IMR-90 (cell line): Measurements from ENCODE around the gene RCN2. TPM values are rescaled to one million over a fixed set of nuclear protein-coding genes. Genes with fewer than 3 reads are reported as not detected.

Experiments
- ATAC-seq: fragments of 200-7000 bp; cut with Tn5 transposase; 2 replicates; pipeline ENCODE4 v1.9.1; 2020; ENCODE audit warnings: low read depth, mild to moderate bottlenecking, moderate library complexity
- BruUV-seq: library from RNA; stranded (reverse); fragments of 400-500 nt; replicated peaks from 2 replicates; lab custom pipeline; 2021; lab: Mats Ljungman, UMichigan
- CTCF ChIA-PET: fragments of 300-600 bp; formaldehyde crosslinking; extraction: SDS; loops from one replicate; lab custom pipeline; 2021; ENCODE audit warnings: antibody characterized with exemption; lab: Yijun Ruan, JAX
- POLR2A ChIA-PET: fragments of 300-600 bp; sonication (Branson Sonifier 250); formaldehyde crosslinking; loops from one replicate; lab custom pipeline; 2022; ENCODE audit warnings: antibody characterized with exemption; ENCODE audit not compliant: unreplicated experiment; lab: Charles Lee
- DNase-seq: peaks from one replicate; pipeline ENCODE4 v3.0.0; 2013
- H2AFZ ChIP-seq: replicated peaks from 2 replicates; pipeline ENCODE3; 2013; ENCODE audit warnings: low read length, mild to moderate bottlenecking; ENCODE audit not compliant: poor library complexity
- H2AK5ac ChIP-seq: 2 replicates; pipeline ENCODE4 v1.6.1; 2013; ENCODE audit warnings: low read depth, low read length, inconsistent platforms
- H2AK9ac ChIP-seq: replicated peaks from 2 replicates; pipeline ENCODE3; 2013; ENCODE audit warnings: mild to moderate bottlenecking, low read depth, low read length, moderate library complexity; ENCODE audit not compliant: poor library complexity
- H2BK120ac ChIP-seq: 2 replicates; pipeline ENCODE4 v1.6.1; 2013; ENCODE audit warnings: low read depth, low read length, inconsistent platforms
- H2BK15ac ChIP-seq: 3 replicates; pipeline ENCODE4 v1.6.1; 2013; ENCODE audit warnings: low read depth, low read length, inconsistent platforms
- H2BK20ac ChIP-seq: 2 replicates; pipeline ENCODE4 v1.6.1; 2013; ENCODE audit warnings: low read depth, mild to moderate bottlenecking, inconsistent platforms, low read length, moderate library complexity
- H2BK5ac ChIP-seq: 2 replicates; pipeline ENCODE4 v1.6.1; 2013; ENCODE audit warnings: mild to moderate bottlenecking, low read depth, low read length, inconsistent platforms; ENCODE audit not compliant: poor library complexity, severe bottlenecking
- H3K14ac ChIP-seq: replicated peaks from 2 replicates; pipeline ENCODE4 v1.6.1; 2013; ENCODE audit warnings: low read depth, low read length, inconsistent platforms
- H3K18ac ChIP-seq: 2 replicates; pipeline ENCODE4 v1.6.1; 2013; ENCODE audit warnings: low read depth, low read length, control low read depth
- H3K23ac ChIP-seq: 2 replicates; pipeline ENCODE4 v1.6.1; 2013; ENCODE audit warnings: low read depth, low read length, inconsistent platforms
- H3K27ac ChIP-seq: 2 replicates; pipeline ENCODE4 v1.5.1; 2013; ENCODE audit warnings: mild to moderate bottlenecking, control low read depth, low read length; ENCODE audit not compliant: insufficient read depth
- H3K27me3 ChIP-seq: 2 replicates; pipeline ENCODE4 v1.6.1; 2013; ENCODE audit warnings: low read length; ENCODE audit not compliant: control insufficient read depth, insufficient read depth
- H3K36me3 ChIP-seq: 2 replicates; pipeline ENCODE4 v1.6.1; 2013; ENCODE audit warnings: low read length, mixed read lengths; ENCODE audit not compliant: control insufficient read depth, insufficient read depth
- H3K4ac ChIP-seq: 2 replicates; pipeline ENCODE4 v1.6.1; 2013; ENCODE audit warnings: low read depth, low read length, inconsistent platforms
- H3K4me1 ChIP-seq: 2 replicates; pipeline ENCODE4 v1.6.1; 2013; ENCODE audit warnings: low read length, mixed read lengths; ENCODE audit not compliant: control insufficient read depth, insufficient read depth
- H3K4me2 ChIP-seq: 2 replicates; pipeline ENCODE4 v1.6.1; 2013; ENCODE audit warnings: low read depth, mild to moderate bottlenecking, control low read depth, low read length, moderate library complexity
- H3K4me3 ChIP-seq: 2 replicates; pipeline ENCODE4 v1.5.1; 2013; ENCODE audit warnings: low read depth, mild to moderate bottlenecking, control low read depth, low read length, moderate library complexity; ENCODE audit not compliant: insufficient read depth
- H3K56ac ChIP-seq: 2 replicates; pipeline ENCODE4 v1.6.1; 2013; ENCODE audit warnings: low read length, inconsistent platforms; ENCODE audit not compliant: insufficient read depth; ENCODE audit errors: extremely low read depth
- H3K79me1 ChIP-seq, 2 experiments: 2 replicates each; pipeline ENCODE4 v1.6.1; 2013; ENCODE audit warnings: low read length in 2 of 2, inconsistent platforms in 1 of 2, low read depth in 1 of 2
- H3K9ac ChIP-seq: 2 replicates; pipeline ENCODE4 v1.6.1; 2013; ENCODE audit warnings: low read depth, low read length, control low read depth
- H3K9me1 ChIP-seq: 2 replicates; pipeline ENCODE4 v1.6.1; 2013; ENCODE audit warnings: low read length, inconsistent platforms; ENCODE audit not compliant: insufficient read depth
- H3K9me3 ChIP-seq: 2 replicates; pipeline ENCODE4 v1.6.1; 2013; ENCODE audit warnings: low read length; ENCODE audit not compliant: control insufficient read depth, insufficient read depth
- H4K20me1 ChIP-seq: 2 replicates; pipeline ENCODE4 v1.6.1; 2013; ENCODE audit warnings: low read length, inconsistent platforms; ENCODE audit not compliant: insufficient read depth
- H4K5ac ChIP-seq: 2 replicates; pipeline ENCODE4 v1.6.1; 2013; ENCODE audit warnings: mild to moderate bottlenecking, low read depth, low read length, control low read depth
- H4K8ac ChIP-seq, 2 experiments: 2 replicates each; pipeline ENCODE4 v1.6.1; 2013; ENCODE audit warnings: low read depth in 2 of 2, low read length in 2 of 2, control low read depth in 1 of 2, inconsistent platforms in 1 of 2
- H4K91ac ChIP-seq: 2 replicates; pipeline ENCODE4 v1.6.1; 2013; ENCODE audit warnings: low read depth, low read length, inconsistent platforms; ENCODE audit not compliant: insufficient read depth
- BHLHE40 ChIP-seq: fragments of 150-350 bp; IDR thresholded peaks from 2 replicates; pipeline ENCODE4 v1.6.1; 2016; ENCODE audit warnings: mild to moderate bottlenecking, low read depth, low read length
- CEBPB ChIP-seq: IDR thresholded peaks from 2 replicates; pipeline ENCODE4 v1.6.1; 2012; ENCODE audit warnings: low read depth, low read length, improper control_type of control experiment
- CHD1 ChIP-seq: IDR thresholded peaks from 2 replicates; pipeline ENCODE4 v1.6.1; 2012; ENCODE audit warnings: low read depth, low read length, improper control_type of control experiment
- FOS ChIP-seq: fragments of 150-350 bp; IDR thresholded peaks from 2 replicates; pipeline ENCODE4 v1.6.1; 2016; ENCODE audit warnings: low read depth, low read length
- MAFK ChIP-seq: IDR thresholded peaks from 2 replicates; pipeline ENCODE4 v1.6.1; 2012; ENCODE audit warnings: low read depth, low read length, improper control_type of control experiment
- MAZ ChIP-seq: IDR thresholded peaks from 2 replicates; pipeline ENCODE4 v1.6.1; 2012; ENCODE audit warnings: low read depth, mild to moderate bottlenecking, low read length, improper control_type of control experiment, moderate library complexity, borderline replicate concordance
- MXI1 ChIP-seq: IDR thresholded peaks from 2 replicates; pipeline ENCODE4 v1.6.1; 2012; ENCODE audit warnings: low read depth, mild to moderate bottlenecking, low read length, moderate library complexity, borderline replicate concordance
- NFE2L2 ChIP-seq: fragments of 150-350 bp; IDR thresholded peaks from 2 replicates; pipeline ENCODE4 v1.6.1; 2016; ENCODE audit warnings: low read depth, mild to moderate bottlenecking, low read length
- POLR2A ChIP-seq: IDR thresholded peaks from 2 replicates; pipeline ENCODE4 v1.6.1; 2012; ENCODE audit warnings: mild to moderate bottlenecking, low read depth, low read length
- RAD21 ChIP-seq: IDR thresholded peaks from 2 replicates; pipeline ENCODE4 v1.6.1; 2012; ENCODE audit warnings: low read length, improper control_type of control experiment
- RCOR1 ChIP-seq: IDR thresholded peaks from 2 replicates; pipeline ENCODE4 v1.6.1; 2012; ENCODE audit warnings: mild to moderate bottlenecking, low read length, improper control_type of control experiment; ENCODE audit not compliant: insufficient replicate concordance
- RFX5 ChIP-seq: IDR thresholded peaks from 2 replicates; pipeline ENCODE4 v1.8.0; 2012; ENCODE audit warnings: low read depth, mild to moderate bottlenecking, low read length, moderate library complexity
- SMC3 ChIP-seq: fragments of 150-350 bp; IDR thresholded peaks from 2 replicates; pipeline ENCODE4 v1.6.1; 2016; ENCODE audit warnings: low read depth, mild to moderate bottlenecking, antibody characterized with exemption, low read length, moderate library complexity
- WGBS, 2 experiments: methylation state at CpG; one replicate each; pipeline versions ENCODE4 v1.1.5 to v1.1.7; 2013; ENCODE audit warnings: missing lambda C conversion rate in 2 of 2; ENCODE audit not compliant: insufficient read length in 1 of 2; ENCODE audit errors: extremely low coverage in 2 of 2; 5-methylcytosine and 5-hydroxymethylcytosine counted together
- dilution Hi-C: fragments of 300-500 bp; cut with HindIII; formaldehyde crosslinking; loops from one replicate; pipeline ENCODE4 v1.14.3; 2018; ENCODE audit warnings: low sequenced_read_pairs; ENCODE audit not compliant: unreplicated experiment
- in situ Hi-C: fragments of 300-500 bp; cut with MboI; formaldehyde crosslinking; loops from 3 replicates; pipeline ENCODE4 v1.14.3; 2019; ENCODE audit warnings: low sequenced_read_pairs, inconsistent platforms, mixed read lengths
- intact Hi-C: fragments of 100-400 bp; cut with micrococcal nuclease; formaldehyde crosslinking; loops from 2 replicates; pipeline ENCODE4 v1.10.0; 2022
- polyA plus RNA-seq, 3 experiments: library from polyadenylated mRNA; depleted of rRNA; stranded (reverse); fragments of >200 nt; gene quantifications; 2 replicates each; pipeline ENCODE4 v1.2.3, GENCODE V29; 2012; ENCODE audit warnings: low replicate concordance in 1 of 3
- total RNA-seq: library from RNA; depleted of rRNA; stranded (reverse); fragments of >200 nt; gene quantifications from 2 replicates; pipeline ENCODE4 v1.2.3, GENCODE V29; 2012
- TF ChIP-seq, protein P1 (sequence below): fragments of 150-350 bp; IDR thresholded peaks from 2 replicates; pipeline ENCODE4 v1.6.1; 2017; ENCODE audit warnings: mild to moderate bottlenecking, antibody characterized with exemption, low read length, low read depth
- TF ChIP-seq, protein P2 (sequence below): conservative IDR thresholded peaks from 2 replicates; pipeline ENCODE4 v1.5.1; 2012; ENCODE audit warnings: mild to moderate bottlenecking, low read depth, low read length, improper control_type of control experiment
- TF ChIP-seq, protein P3 (sequence below): fragments of 150-350 bp; IDR thresholded peaks from 2 replicates; pipeline ENCODE4 v1.6.1; 2016; ENCODE audit warnings: low read depth, mild to moderate bottlenecking, low read length, moderate library complexity, borderline replicate concordance

The RCN2 gene
- total and polyA plus RNA-seq, 2 of the 4 experiments (the other 2 are of a cell fraction): 12.0 to 56.5 TPM

DNA sequence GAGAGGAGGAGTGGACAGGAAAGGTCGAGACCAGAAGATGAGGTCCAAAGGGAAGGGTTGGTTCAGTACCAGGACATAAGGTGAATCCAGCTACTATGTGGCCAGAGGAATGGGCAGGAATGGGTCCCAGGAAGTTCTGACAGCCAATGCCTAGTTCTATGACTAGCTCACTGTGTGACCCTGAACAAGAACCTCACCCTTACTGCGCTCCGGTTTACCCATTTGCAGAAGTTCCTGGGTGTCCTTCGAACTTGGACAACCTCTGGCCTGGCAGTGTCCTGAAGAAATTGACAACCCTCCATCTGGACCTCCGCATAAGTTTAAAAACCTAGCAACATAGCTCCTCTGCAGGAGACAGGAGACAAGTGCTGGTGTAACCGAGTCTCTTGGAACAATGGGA, 51.2 kb downstream of the RCN2 start:
- Histone ChIP-seq H2AFZ (no peak overlapping the region), H3K56ac (no peak overlapping the region), H4K91ac (no peak overlapping the region), H4K8ac (no peak overlapping the region), H2AK9ac (no peak overlapping the region), H3K27ac (no peak overlapping the region), H2BK120ac (no peak overlapping the region), H3K18ac (no peak overlapping the region), H4K5ac (no peak overlapping the region), H3K4me2 (no peak overlapping the region), H2BK20ac (no peak overlapping the region), H2BK15ac (no peak overlapping the region), H3K9ac (no peak overlapping the region), H3K27me3 (peaks cover 20% of the 10 kb centered on the region), H3K36me3 (no peaks in the 10 kb centered on the region), H2BK5ac (no peak overlapping the region), H3K79me1 (no peaks in the 10 kb centered on the region), H3K23ac (no peak overlapping the region), H4K20me1 (no peaks in the 10 kb centered on the region), H3K4ac (no peak overlapping the region), H3K4me3 (no peak overlapping the region), H3K9me1 (no peaks in the 10 kb centered on the region), H2AK5ac (no peak overlapping the region), H3K4me1 (no peaks in the 10 kb centered on the region), H3K9me3 (0 out of 2 replicates have a peak, but pooled peaks cover 5% of the 10 kb centered on the region), H3K14ac (no peak overlapping the region)
- no peak for DNase-seq
- dilution Hi-C loops: no loop called here
- TF ChIP-seq MAFK (no peak), SMC3 (no peak), RAD21 (no peak), MAZ (no peak), RFX5 (no peak), NFE2L2 (no peak), POLR2A (no peak), RCOR1 (no peak), CHD1 (no peak), BHLHE40 (no peak), FOS (no peak), CEBPB (no peak), MXI1 (no peak)
- TF ChIP-seq, protein P1, sequence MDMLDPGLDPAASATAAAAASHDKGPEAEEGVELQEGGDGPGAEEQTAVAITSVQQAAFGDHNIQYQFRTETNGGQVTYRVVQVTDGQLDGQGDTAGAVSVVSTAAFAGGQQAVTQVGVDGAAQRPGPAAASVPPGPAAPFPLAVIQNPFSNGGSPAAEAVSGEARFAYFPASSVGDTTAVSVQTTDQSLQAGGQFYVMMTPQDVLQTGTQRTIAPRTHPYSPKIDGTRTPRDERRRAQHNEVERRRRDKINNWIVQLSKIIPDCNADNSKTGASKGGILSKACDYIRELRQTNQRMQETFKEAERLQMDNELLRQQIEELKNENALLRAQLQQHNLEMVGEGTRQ: no peak
- TF ChIP-seq, protein P2, sequence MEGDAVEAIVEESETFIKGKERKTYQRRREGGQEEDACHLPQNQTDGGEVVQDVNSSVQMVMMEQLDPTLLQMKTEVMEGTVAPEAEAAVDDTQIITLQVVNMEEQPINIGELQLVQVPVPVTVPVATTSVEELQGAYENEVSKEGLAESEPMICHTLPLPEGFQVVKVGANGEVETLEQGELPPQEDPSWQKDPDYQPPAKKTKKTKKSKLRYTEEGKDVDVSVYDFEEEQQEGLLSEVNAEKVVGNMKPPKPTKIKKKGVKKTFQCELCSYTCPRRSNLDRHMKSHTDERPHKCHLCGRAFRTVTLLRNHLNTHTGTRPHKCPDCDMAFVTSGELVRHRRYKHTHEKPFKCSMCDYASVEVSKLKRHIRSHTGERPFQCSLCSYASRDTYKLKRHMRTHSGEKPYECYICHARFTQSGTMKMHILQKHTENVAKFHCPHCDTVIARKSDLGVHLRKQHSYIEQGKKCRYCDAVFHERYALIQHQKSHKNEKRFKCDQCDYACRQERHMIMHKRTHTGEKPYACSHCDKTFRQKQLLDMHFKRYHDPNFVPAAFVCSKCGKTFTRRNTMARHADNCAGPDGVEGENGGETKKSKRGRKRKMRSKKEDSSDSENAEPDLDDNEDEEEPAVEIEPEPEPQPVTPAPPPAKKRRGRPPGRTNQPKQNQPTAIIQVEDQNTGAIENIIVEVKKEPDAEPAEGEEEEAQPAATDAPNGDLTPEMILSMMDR: no peak
- TF ChIP-seq, protein P3, sequence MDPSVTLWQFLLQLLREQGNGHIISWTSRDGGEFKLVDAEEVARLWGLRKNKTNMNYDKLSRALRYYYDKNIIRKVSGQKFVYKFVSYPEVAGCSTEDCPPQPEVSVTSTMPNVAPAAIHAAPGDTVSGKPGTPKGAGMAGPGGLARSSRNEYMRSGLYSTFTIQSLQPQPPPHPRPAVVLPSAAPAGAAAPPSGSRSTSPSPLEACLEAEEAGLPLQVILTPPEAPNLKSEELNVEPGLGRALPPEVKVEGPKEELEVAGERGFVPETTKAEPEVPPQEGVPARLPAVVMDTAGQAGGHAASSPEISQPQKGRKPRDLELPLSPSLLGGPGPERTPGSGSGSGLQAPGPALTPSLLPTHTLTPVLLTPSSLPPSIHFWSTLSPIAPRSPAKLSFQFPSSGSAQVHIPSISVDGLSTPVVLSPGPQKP: no peak
- in situ Hi-C loops: no loop called here
- ATAC-seq: no peak
- BruUV-seq: no TSS peak
- 100% methylated on average over 2 of the region's 6 CpGs; no CpG with 5 or more reads in 1 of the 2 experiments for WGBS, 2 experiments
- intact Hi-C loops: no loop called here
- ChIA-PET POLR2A (no interaction called here), CTCF (no interaction called here)
